Cortex of kidney (tissue), 1 donor: ENCODE data around the gene E2F4.

Source experiments
- DNase-seq: peaks from one replicate; lab custom pipeline; 2025; lab: John Stamatoyannopoulos, UW

E2F4 gene

GRCh38 chr16:67208154-67208896 lies 16.4 kb downstream of the E2F4 start:
- DNase-seq: no peak

DNA sequence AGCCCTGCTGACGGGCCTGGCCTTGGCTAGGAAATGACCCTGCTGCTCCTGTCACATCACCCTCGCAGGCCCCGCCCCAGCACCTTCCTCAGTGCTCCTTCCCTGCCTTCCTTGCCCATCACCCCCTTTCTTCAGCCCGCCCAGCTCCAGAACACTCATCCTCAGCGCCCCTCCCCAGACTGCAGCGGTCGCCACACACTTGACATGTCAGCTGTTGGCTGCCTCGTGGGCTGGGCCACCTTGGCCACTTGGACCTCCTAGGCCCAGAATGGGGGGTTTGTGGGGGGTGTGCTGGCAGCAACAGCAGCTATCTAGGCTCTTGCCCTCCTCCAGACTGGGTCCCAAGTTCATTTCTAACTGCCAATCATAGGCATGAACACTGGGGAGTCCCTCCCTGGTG lies 17.6 kb downstream of the E2F4 start:
- DNase-seq: no peak

GRCh38 chr16:67210069-67210937 lies 18.3 kb downstream of the E2F4 start:
- no peak for DNase-seq

- no peak for DNase-seq
Observed at GRCh38 chr16:67211674-67212073, 19.7 kb downstream of the E2F4 start.

DNA sequence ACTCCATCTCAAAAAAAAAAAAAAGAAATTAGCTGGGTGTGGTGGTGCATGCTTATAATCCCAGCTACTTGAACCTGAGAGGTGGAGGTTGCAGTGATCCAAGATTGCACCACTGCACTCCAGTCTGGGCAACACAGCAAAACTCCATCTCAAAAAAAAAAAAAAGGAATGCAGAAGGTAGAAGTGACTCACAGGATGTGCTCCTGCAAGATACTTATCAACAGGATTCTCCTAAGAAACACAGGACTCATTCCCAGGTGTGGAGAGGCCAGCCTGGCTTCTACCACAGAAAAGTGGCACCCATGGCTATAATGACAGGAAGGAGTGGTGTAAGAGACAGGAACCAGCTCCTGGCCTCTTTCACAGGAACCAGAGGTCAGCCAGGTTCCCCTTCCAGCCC lies 20.8 kb downstream of the E2F4 start:
- DNase-seq: no peak

GRCh38 chr16:67213197-67214019 lies 21.5 kb downstream of the E2F4 start:
- DNase-seq: no peak

DNA sequence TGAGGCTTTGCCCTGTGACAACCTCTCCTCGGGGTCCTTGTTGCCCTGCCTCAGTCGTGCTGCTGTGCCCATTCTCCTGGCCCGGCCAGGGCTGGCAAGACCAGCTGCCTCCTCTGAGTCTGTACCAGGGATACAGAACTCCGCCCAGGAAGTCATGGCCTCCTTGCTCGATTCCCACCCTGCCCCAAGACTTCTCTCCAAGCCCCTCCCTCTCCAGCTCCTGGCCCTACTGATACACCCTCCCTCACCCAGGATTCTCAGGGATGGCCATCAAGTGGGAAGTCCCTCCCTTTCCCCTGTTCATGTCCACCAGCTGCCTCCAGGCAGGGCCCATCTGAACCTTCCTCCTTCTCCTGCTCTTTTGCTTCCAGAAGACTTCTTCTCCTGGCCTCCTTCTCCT lies 23.8 kb downstream of the E2F4 start:
- no peak for DNase-seq

GRCh38 chr16:67216612-67217490 lies 24.9 kb downstream of the E2F4 start:
- DNase-seq: no peak

DNA sequence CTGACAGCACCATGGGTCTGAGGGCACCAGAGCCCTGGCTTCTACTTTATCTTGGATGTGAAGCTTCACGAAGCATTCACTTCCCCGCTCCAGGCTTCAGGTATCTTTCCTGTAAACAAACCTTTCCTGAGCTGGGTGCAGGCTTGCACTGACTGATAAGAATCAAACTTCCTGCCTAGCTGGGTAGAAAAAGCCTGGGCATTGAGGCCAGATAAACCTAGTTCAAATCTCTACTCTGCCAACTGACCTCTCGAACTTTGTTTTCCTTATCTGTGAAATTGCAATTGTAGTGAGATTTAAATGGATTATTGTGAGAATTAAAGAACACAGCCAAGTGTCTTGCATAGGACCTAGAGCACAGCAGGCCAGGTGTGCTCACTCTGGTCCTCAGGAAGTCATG lies 32.0 kb downstream of the E2F4 start:
- no peak for DNase-seq

DNA sequence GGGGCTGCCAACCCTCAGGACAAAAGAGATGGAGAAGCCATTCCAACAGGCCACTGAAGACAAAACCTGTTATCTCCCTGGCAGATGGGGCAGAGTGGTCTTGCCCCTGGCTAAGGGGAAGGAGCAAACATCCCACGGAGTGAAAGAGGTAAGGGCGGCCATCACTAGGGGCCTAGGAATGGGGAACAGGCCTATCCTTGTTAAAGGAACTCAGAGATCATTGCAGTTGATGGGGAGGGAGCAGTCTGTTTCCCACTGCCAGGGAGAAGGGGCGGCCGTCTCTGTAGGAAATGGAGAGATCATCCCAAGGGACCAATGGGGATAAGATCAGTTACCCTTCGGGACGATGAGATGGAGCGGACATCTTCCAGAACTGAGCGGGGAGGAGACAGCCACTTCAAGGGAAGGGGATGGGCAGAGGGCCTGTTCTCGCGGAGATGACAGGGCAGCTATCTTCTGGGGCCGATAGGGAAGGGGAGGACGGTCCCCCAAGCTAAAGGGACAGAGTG lies 34.4 kb downstream of the E2F4 start:
- DNase-seq: no peak

GRCh38 chr16:67226804-67227566 lies 35.0 kb downstream of the E2F4 start, which contains the start of gene TMEM208:
Gene TMEM208 (plus strand): TSS chr16:67227130. CDS start chr16:67227219, 89 bp downstream.
- no peak for DNase-seq

DNA sequence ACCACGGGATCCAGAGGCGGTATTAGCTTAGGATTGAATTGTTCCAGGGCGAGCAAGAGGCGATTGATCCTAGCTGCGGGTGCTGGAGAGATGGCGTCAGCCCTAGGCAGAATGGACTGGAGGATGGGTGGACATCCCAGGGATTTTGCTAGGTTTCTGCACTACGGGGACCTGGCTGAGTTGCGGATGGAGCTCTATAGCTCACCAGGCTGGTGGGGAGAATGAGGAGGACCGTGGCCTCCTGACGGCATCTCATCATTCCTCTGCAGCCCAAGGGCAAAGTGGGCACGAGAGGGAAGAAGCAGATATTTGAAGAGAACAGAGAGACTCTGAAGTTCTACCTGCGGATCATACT lies 35.6 kb downstream of the E2F4 start:
- DNase-seq: no peak

DNA sequence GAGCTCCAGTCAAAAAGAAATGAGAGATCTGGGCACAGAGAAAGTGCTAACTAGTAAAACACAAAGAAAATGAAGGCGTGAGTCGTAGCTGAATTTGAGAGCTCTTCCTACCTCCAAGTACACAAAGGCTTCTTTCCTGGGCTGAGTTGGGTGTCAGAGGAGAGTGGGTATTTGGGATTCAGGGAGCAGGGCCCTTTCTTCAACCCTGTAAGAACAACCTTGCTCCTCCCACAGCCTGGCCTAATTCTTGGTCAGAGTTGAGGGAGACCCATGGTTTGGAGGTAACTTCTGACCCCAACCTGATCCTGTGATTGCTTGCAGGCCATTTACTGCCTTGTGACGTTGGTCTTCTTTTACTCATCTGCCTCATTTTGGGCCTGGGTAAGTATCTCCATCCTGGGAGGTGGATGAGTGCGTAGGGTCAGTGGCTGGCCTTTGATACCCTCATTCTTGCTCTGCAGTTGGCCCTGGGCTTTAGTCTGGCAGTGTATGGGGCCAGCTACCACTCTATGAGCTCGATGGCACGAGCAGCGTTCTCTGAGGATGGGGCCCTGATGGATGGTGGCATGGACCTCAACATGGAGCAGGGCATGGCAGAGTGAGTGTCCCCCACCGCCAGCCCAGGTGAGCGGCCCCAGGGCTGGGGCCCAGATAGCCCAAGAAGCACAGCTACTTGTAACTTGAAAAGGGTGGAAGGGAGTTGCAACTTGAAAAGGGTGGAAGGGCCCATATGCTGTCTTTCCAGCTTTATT lies 36.3 kb downstream of the E2F4 start:
- no peak for DNase-seq

GRCh38 chr16:67228905-67229304 lies 37.0 kb downstream of the E2F4 start:
- DNase-seq: no peak

GRCh38 chr16:67229906-67230808 lies 38.2 kb downstream of the E2F4 start:
- no peak for DNase-seq

DNA sequence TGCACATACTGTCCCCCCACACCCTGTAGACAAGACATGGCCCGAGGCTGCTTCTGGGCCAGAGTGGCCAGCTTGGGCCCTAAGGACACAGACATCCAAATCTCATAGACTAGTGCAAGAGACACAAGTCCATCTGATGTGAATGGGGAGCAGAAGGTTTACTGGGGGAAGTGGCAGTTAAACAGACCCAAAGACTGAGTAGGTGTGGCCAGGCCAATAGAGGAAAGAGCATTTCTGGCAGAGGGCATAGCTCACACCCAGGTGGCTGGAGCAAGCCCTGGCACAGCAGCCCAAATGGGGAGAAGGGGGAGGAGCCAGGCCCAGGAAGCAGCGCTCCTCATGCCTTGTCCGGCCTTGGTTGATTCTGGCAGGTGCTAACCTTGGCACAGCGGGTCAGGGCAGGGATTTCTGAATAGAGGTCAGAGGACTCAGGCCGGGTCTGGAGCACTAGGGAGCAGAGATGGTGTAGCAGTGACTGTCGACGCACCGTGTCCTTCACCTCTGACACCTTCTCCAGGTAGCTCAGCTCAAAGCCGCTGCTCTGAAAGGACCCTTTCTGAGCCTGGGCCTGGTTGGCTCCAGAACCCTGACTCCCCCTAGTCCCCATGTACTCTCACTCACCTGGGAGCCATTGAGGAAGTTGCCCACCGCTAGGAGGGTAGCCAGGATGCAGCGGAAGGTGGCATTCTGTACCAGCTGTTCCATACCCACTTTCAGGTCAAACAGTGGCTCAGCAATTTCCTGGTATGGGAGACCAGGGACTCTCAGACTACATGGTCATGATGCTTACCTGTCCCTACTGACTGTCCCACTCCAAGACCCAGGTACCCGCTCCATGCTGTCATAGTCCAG lies 39.1 kb downstream of the E2F4 start:
- no peak for DNase-seq

- DNase-seq: no peak
Observed at GRCh38 chr16:67233596-67233995, 41.6 kb downstream of the E2F4 start.

GRCh38 chr16:67234180-67234597 lies 42.2 kb downstream of the E2F4 start:
- DNase-seq: no peak
